Gastroesophageal sphincter (tissue), 3 donors: ENCODE results near the gene NEK11.

Source experiments
- CTCF ChIP-seq, 4 experiments: fragments of 200-600 bp in 2 of 4; fragments of 450-650 bp in 2 of 4; sonication (generic) in 1 of 4; IDR thresholded peaks; one replicate each; pipeline ENCODE4 v1.5.1; 2017 to 2019; ENCODE audit warnings: antibody characterized with exemption in 4 of 4, mild to moderate bottlenecking in 2 of 4, moderate library complexity in 2 of 4
- EP300 ChIP-seq: sonication (generic); formaldehyde crosslinking; IDR thresholded peaks from one replicate; pipeline ENCODE4 v1.6.1; 2017; ENCODE audit warnings: antibody characterized with exemption, mild to moderate bottlenecking
- POLR2A ChIP-seq, 2 donors: fragments of 450-650 bp; IDR thresholded peaks; one replicate each; pipeline ENCODE4 v1.6.1; 2017; ENCODE audit warnings: antibody characterized with exemption in 2 of 2, mild to moderate bottlenecking in 2 of 2, moderate library complexity in 1 of 2
- POLR2AphosphoS5 ChIP-seq: sonication (generic); formaldehyde crosslinking; IDR thresholded peaks from one replicate; pipeline ENCODE4 v1.6.1; 2017; ENCODE audit warnings: antibody characterized with exemption

DNA sequence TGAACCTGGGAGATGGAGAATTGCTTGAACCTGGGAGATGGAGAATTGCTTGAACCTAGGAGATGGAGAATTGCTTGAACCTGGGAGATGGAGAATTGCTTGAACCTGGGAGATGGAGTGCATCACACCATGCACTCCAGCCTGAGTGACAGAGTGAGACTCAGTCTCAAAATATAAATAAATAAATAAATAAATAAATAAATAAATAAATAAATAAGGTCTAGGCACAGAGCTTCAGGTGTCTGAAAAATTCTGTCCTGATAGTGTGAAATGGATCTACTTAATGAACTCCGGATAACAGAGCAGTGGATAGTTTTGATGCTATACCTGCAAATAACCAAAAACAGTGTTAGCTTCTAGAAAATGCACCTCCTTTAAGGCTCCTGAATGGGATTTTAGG lies 330.6 kb downstream of the NEK11 start:
- TF ChIP-seq CTCF (IDR thresholded peaks at IDR 0.05): no peak
- TF ChIP-seq POLR2A (IDR thresholded peaks at IDR 0.05): no peak
- TF ChIP-seq EP300: no peak
- TF ChIP-seq POLR2AphosphoS5: no peak
